B cell (primary cell): ENCODE results near the gene GMEB2. TPM values are rescaled to one million over a fixed set of nuclear protein-coding genes. Genes with fewer than 3 reads are reported as not detected.

Source experiments
- ATAC-seq: fragments of 200-7000 bp; cut with Tn5 transposase; one replicate; pipeline ENCODE4 v1.10.0; 2021; ENCODE audit warnings: low read depth, mild to moderate bottlenecking, moderate number of reproducible peaks, moderate library complexity
- CTCF ChIA-PET: fragments of 350-600 bp; sonication (Branson Sonifier 250); formaldehyde crosslinking; loops from one replicate; lab custom pipeline; 2021; ENCODE audit warnings: antibody characterized with exemption, inconsistent platforms; lab: Charles Lee
- POLR2A ChIA-PET: fragments of 350-600 bp; sonication (Branson Sonifier 250); formaldehyde crosslinking; loops from one replicate; lab custom pipeline; 2021; ENCODE audit warnings: antibody characterized with exemption; lab: Charles Lee
- DNase-seq: peaks from one replicate; pipeline ENCODE4 v3.0.0; 2013
- H2AFZ ChIP-seq: 2 replicates; pipeline ENCODE4 v1.6.1; 2012; ENCODE audit warnings: mild to moderate bottlenecking, low read depth, low read length; ENCODE audit not compliant: insufficient read depth, poor library complexity, severe bottlenecking
- H3K27ac ChIP-seq, 2 donors: 1 replicate in 1 of 2; 2 replicates in 1 of 2; pipeline ENCODE4 v1.5.1; 2012 to 2013; ENCODE audit warnings: low read length in 2 of 2, mild to moderate bottlenecking in 2 of 2, moderate library complexity in 1 of 2
- H3K27me3 ChIP-seq, 4 experiments: fragments of 200-600 bp in 1 of 4; sonication (generic) in 1 of 4; replicated peaks in 1 of 4; 1 replicate in 2 of 4; 2 replicates in 2 of 4; pipeline versions ENCODE4 v1.6.1 to v1.7.0; 2013 to 2016; ENCODE audit warnings: low read length in 3 of 4, mild to moderate bottlenecking in 2 of 4, mixed read lengths in 1 of 4, moderate library complexity in 1 of 4; ENCODE audit not compliant: insufficient read depth in 4 of 4, control insufficient read depth in 3 of 4; ENCODE audit errors: control extremely low read depth in 1 of 4
- H3K36me3 ChIP-seq, 2 experiments: replicated peaks in 1 of 2; 1 replicate in 1 of 2; 2 replicates in 1 of 2; pipeline versions ENCODE4 v1.6.1 to v1.7.1; 2013; ENCODE audit warnings: low read length in 1 of 2; ENCODE audit not compliant: insufficient read depth in 2 of 2, control insufficient read depth in 1 of 2; ENCODE audit errors: control extremely low read depth in 1 of 2, extremely low read depth in 1 of 2
- H3K4me1 ChIP-seq, 2 donors: fragments of 200-600 bp in 1 of 2; sonication (generic) in 1 of 2; 1 replicate in 1 of 2; 2 replicates in 1 of 2; pipeline versions ENCODE4 v1.5.1 to v1.6.1; 2013 to 2017; ENCODE audit warnings: low read length in 2 of 2; ENCODE audit not compliant: control insufficient read depth in 2 of 2, insufficient read depth in 2 of 2
- H3K4me2 ChIP-seq: replicated peaks from 2 replicates; pipeline ENCODE3; 2012; ENCODE audit warnings: mild to moderate bottlenecking, low read depth, low read length; ENCODE audit not compliant: poor library complexity, severe bottlenecking
- H3K4me3 ChIP-seq, 5 experiments: fragments of 200-600 bp in 1 of 5; sonication (generic) in 1 of 5; 1 replicate in 3 of 5; 2 replicates in 2 of 5; pipeline versions ENCODE4 v1.5.1 to v1.7.0; 2011 to 2016; ENCODE audit warnings: low read length in 4 of 5, mild to moderate bottlenecking in 4 of 5, low read depth in 2 of 5, control low read depth in 1 of 5, moderate library complexity in 1 of 5; ENCODE audit not compliant: insufficient read depth in 1 of 5; ENCODE audit errors: control extremely low read depth in 1 of 5, extremely low read depth in 1 of 5
- H3K79me2 ChIP-seq: fragments of 200-600 bp; sonication (generic); one replicate; pipeline ENCODE4 v1.6.0; 2016; ENCODE audit warnings: low read length; ENCODE audit not compliant: control insufficient read depth, insufficient read depth
- H3K9ac ChIP-seq: fragments of 200-600 bp; sonication (generic); 2 replicates; pipeline ENCODE4 v1.6.1; 2017; ENCODE audit warnings: mild to moderate bottlenecking, low read length, moderate library complexity
- H3K9me3 ChIP-seq, 3 donors: one replicate each; pipeline versions ENCODE4 v1.6.1 to v1.7.1; 2013; ENCODE audit warnings: low read length in 2 of 3; ENCODE audit not compliant: control insufficient read depth in 2 of 3, insufficient read depth in 1 of 3; ENCODE audit errors: control extremely low read depth in 1 of 3
- H4K20me1 ChIP-seq: 2 replicates; pipeline ENCODE4 v1.6.0; 2012; ENCODE audit warnings: mild to moderate bottlenecking, low read length; ENCODE audit not compliant: insufficient read depth, control insufficient read depth, poor library complexity, severe bottlenecking
- H3K27ac Mint-ChIP-seq: one replicate; pipeline ENCODE4 v1.8.0; 2021; ENCODE audit warnings: mixed read lengths
- H3K27me3 Mint-ChIP-seq: one replicate; pipeline ENCODE4 v1.8.0; 2021; ENCODE audit warnings: mixed read lengths
- H3K4me1 Mint-ChIP-seq: one replicate; pipeline ENCODE4 v1.8.0; 2021; ENCODE audit warnings: mixed read lengths
- H3K4me3 Mint-ChIP-seq: one replicate; pipeline ENCODE4 v1.8.0; 2021; ENCODE audit warnings: mixed read lengths
- H3K9me3 Mint-ChIP-seq: one replicate; pipeline ENCODE4 v1.8.0; 2022; ENCODE audit warnings: mixed read lengths; ENCODE audit not compliant: insufficient read depth
- CTCF ChIP-seq: fragments of 200-600 bp; IDR thresholded peaks from one replicate; pipeline ENCODE4 v1.8.0; 2022; ENCODE audit warnings: antibody characterized with exemption, mild to moderate bottlenecking
- EZH2 ChIP-seq: IDR thresholded peaks from 2 replicates; pipeline ENCODE4 v1.6.1; 2012; ENCODE audit warnings: borderline replicate concordance, low read depth, mild to moderate bottlenecking, moderate library complexity, low read length; ENCODE audit not compliant: insufficient read depth, poor library complexity, severe bottlenecking
- WGBS: methylation state at CpG from one replicate; pipeline ENCODE4 v1.1.5; 2013; ENCODE audit warnings: missing lambda C conversion rate; ENCODE audit not compliant: insufficient coverage; 5-methylcytosine and 5-hydroxymethylcytosine counted together
- intact Hi-C: fragments of 100-400 bp; cut with micrococcal nuclease; formaldehyde crosslinking; loops from one replicate; pipeline ENCODE4 v1.10.0; 2022
- polyA plus RNA-seq: library from polyadenylated mRNA; depleted of rRNA; stranded (reverse); fragments of >200 nt; gene quantifications from 2 replicates; pipeline ENCODE4 v1.2.3, GENCODE V29; 2012
- total RNA-seq, 2 donors: library from RNA; stranded (reverse); fragments of 120-200 nt in 1 of 2; gene quantifications; 1 replicate in 1 of 2; 2 replicates in 1 of 2; pipeline versions ENCODE4 v1.2.3 to v1.2.4, GENCODE V29; 2013 to 2022

GMEB2 gene
- total and polyA plus RNA-seq, 2 donors (not counting 1 experiment from before 2014, with no cell fraction given), result 17.7 to 24.5 TPM

GRCh38 chr20:63578224-63579016, 48.5 kb downstream of the GMEB2 start:
- Mint-ChIP-seq H3K27me3 (no peaks in the 10 kb centered on the region), H3K4me1 (peaks cover 8% of the 10 kb centered on the region), H3K9me3 (no peaks in the 10 kb centered on the region), H3K4me3 (no peak overlapping the region), H3K27ac (no peak overlapping the region)
- DNase-seq, result no peak
- ChIA-PET CTCF (interaction anchor here (0.6 to 3.4 kb wide), 6 partner anchors 11 to 397 kb away, joined by 3 to 16 read pairs (median 3); partner anchors contain the start of genes PTK6 and TPD52L2), POLR2A (interaction anchor here (0.7 kb wide), 1 partner anchor 40 kb away, joined by 5 read pairs; no protein-coding TSS in a partner anchor)
- TF ChIP-seq CTCF, result peak; percentile 15
- no peak for TF ChIP-seq EZH2
- Histone ChIP-seq H3K36me3 (no peaks in the 10 kb centered on the region), H2AFZ (no peak overlapping the region), H3K4me2 (no peak overlapping the region), H3K9ac (no peak overlapping the region), H3K27me3 (no peaks in the 10 kb centered on the region), H3K27ac (no peak overlapping the region), H3K4me1 (peaks cover 7 to 18% of the 10 kb centered on the region in 2 donors), H3K4me3 (no peak overlapping the region), H4K20me1 (peaks cover under 1% of the 10 kb centered on the region), H3K79me2 (peaks cover 4% of the 10 kb centered on the region), H3K9me3 (no peaks in the 10 kb centered on the region)
- ATAC-seq, result no peak
- intact Hi-C loops, result loop anchor here (1.0 kb wide), 1 partner anchor 40 kb away; no protein-coding TSS in a partner anchor
- WGBS, result 75% methylated on average over 15 of the region's 26 CpGs
